ENCODE results near the gene GLTP. TPM values are rescaled to one million over a fixed set of nuclear protein-coding genes. Genes with fewer than 3 reads are reported as not detected.

Gene GLTP
- total and polyA plus RNA-seq, 2 donors from 2014 or later = 45.9 to 56.4 TPM

- intact Hi-C loops (cut with DNase I) = loop anchor here (5.0 kb wide), 1 partner anchor 34 kb away; no protein-coding TSS in a partner anchor
- H3K27me3 ChIP-seq (ENCODE audit: control insufficient read depth, insufficient read depth, low read length) = no peaks in the 10 kb centered on the region
- peaks cover 0 to 19% (median 17%) of the 10 kb centered on the region in 3 donors for H3K36me3 ChIP-seq (ENCODE audit: control insufficient read depth in 2 of 3, insufficient read depth in 3 of 3, low read length in 3 of 3)
- no peak overlapping the region for H3K4me3 ChIP-seq (ENCODE audit: low read length in 3 of 3)
- no peaks in the 10 kb centered on the region for H3K4me1 ChIP-seq (ENCODE audit: control insufficient read depth in 2 of 3, insufficient read depth in 2 of 3, low read depth in 1 of 3, low read length in 3 of 3)
- H3K27ac ChIP-seq (ENCODE audit: low read depth in 2 of 2, low read length in 2 of 2) = no peak overlapping the region
- H3K9me3 ChIP-seq (ENCODE audit: control insufficient read depth in 2 of 3, insufficient read depth in 1 of 3, low read length in 3 of 3) = no peaks in the 10 kb centered on the region
- H3K9ac ChIP-seq (ENCODE audit: low read length in 3 of 3) = no peak overlapping the region
- DNase-seq = no peak
- FAIRE-seq = no peak
- no peak for TF ChIP-seq CTCF (IDR thresholded peaks at IDR 0.05; ENCODE audit: borderline replicate concordance, extremely low read depth, insufficient read depth)
Measured at GRCh38 chr12:109807954-109808643, 72.2 kb downstream of the GLTP start.

GRCh38 chr12:109804820-109805761, 75.2 kb downstream of the GLTP start:
- DNase-seq (peak; percentile 57 to 80 (median 60)), FAIRE-seq (no peak)
- intact Hi-C loops (cut with DNase I) = loop anchor here (5.0 kb wide), 1 partner anchor 37 kb away; no protein-coding TSS in a partner anchor
- H3K27me3 ChIP-seq (ENCODE audit: control insufficient read depth, insufficient read depth, low read length) = no peaks in the 10 kb centered on the region
- H3K4me3 ChIP-seq (ENCODE audit: low read length in 3 of 3) = no peak overlapping the region
- no peak overlapping the region for H3K9ac ChIP-seq (ENCODE audit: low read length in 3 of 3)
- H3K27ac ChIP-seq (ENCODE audit: low read depth in 2 of 2, low read length in 2 of 2) = no peak overlapping the region
- no peaks in the 10 kb centered on the region for H3K4me1 ChIP-seq (ENCODE audit: control insufficient read depth in 2 of 3, insufficient read depth in 2 of 3, low read depth in 1 of 3, low read length in 3 of 3)
- no peaks in the 10 kb centered on the region for H3K9me3 ChIP-seq (ENCODE audit: control insufficient read depth in 2 of 3, insufficient read depth in 1 of 3, low read length in 3 of 3)
- peaks cover 0 to 29% (median 20%) of the 10 kb centered on the region in 3 donors for H3K36me3 ChIP-seq (ENCODE audit: control insufficient read depth in 2 of 3, insufficient read depth in 3 of 3, low read length in 3 of 3)
- peak; percentile 93 for TF ChIP-seq CTCF (IDR thresholded peaks at IDR 0.05; ENCODE audit: borderline replicate concordance, extremely low read depth, insufficient read depth)

- H3K9ac ChIP-seq (ENCODE audit: low read length in 3 of 3) = no peak overlapping the region
- H3K4me3 ChIP-seq (ENCODE audit: low read length in 3 of 3) = no peak overlapping the region
- DNase-seq (no peak), FAIRE-seq (no peak)
- intact Hi-C loops (cut with DNase I) = no loop called here
- no peak overlapping the region for H3K27ac ChIP-seq (ENCODE audit: low read depth in 2 of 2, low read length in 2 of 2)
- no peak for TF ChIP-seq CTCF (IDR thresholded peaks at IDR 0.05; ENCODE audit: borderline replicate concordance, extremely low read depth, insufficient read depth)
- no peaks in the 10 kb centered on the region for H3K9me3 ChIP-seq (ENCODE audit: control insufficient read depth in 2 of 3, insufficient read depth in 1 of 3, low read length in 3 of 3)
- no peaks in the 10 kb centered on the region for H3K4me1 ChIP-seq (ENCODE audit: control insufficient read depth in 2 of 3, insufficient read depth in 2 of 3, low read depth in 1 of 3, low read length in 3 of 3)
- peaks cover 0 to 31% (median 21%) of the 10 kb centered on the region in 3 donors for H3K36me3 ChIP-seq (ENCODE audit: control insufficient read depth in 2 of 3, insufficient read depth in 3 of 3, low read length in 3 of 3)
- H3K27me3 ChIP-seq (ENCODE audit: control insufficient read depth, insufficient read depth, low read length) = no peaks in the 10 kb centered on the region
Measured at GRCh38 chr12:109803678-109804077, 76.7 kb downstream of the GLTP start.

Data from kidney (tissue), 14 donors.